RWPE2 (cell line): ENCODE data around the gene ST8SIA6.

ENCODE experiments used
- ATAC-seq: fragments of 200-7000 bp; cut with Tn5 transposase; 3 replicates; pipeline ENCODE4 v1.9.1; 2021; ENCODE audit warnings: low read depth
- DNase-seq: peaks from one replicate; pipeline ENCODE4 v3.0.0-alpha.2; 2020; ENCODE audit warnings: low spot score
- H3K27ac ChIP-seq: fragments of 450-650 bp; 2 replicates; pipeline ENCODE4 v1.5.1; 2017; ENCODE audit warnings: mild to moderate bottlenecking; ENCODE audit not compliant: poor library complexity, severe bottlenecking
- H3K27me3 ChIP-seq: fragments of 250-450 bp; sonication (Bioruptor Pico); 2 replicates; pipeline ENCODE4 v1.5.1; 2021; ENCODE audit warnings: mild to moderate bottlenecking, moderate library complexity; ENCODE audit not compliant: insufficient read depth, poor library complexity, severe bottlenecking
- H3K36me3 ChIP-seq: fragments of 250-450 bp; sonication (Bioruptor Pico); 2 replicates; pipeline ENCODE4 v1.5.1; 2020; ENCODE audit warnings: low read depth, mild to moderate bottlenecking, moderate library complexity
- H3K4me1 ChIP-seq: fragments of 250-450 bp; sonication (Bioruptor Pico); 2 replicates; pipeline ENCODE4 v1.5.1; 2021; ENCODE audit warnings: mild to moderate bottlenecking, moderate library complexity; ENCODE audit not compliant: insufficient read depth, poor library complexity, severe bottlenecking
- H3K4me3 ChIP-seq: fragments of 250-450 bp; sonication (Bioruptor Pico); 2 replicates; pipeline ENCODE4 v1.5.1; 2021; ENCODE audit warnings: mild to moderate bottlenecking, moderate library complexity; ENCODE audit not compliant: severe bottlenecking
- H3K9me3 ChIP-seq: fragments of 250-450 bp; sonication (Bioruptor Pico); 2 replicates; pipeline ENCODE4 v1.5.1; 2021; ENCODE audit warnings: mild to moderate bottlenecking, moderate library complexity; ENCODE audit not compliant: severe bottlenecking
- CTCF ChIP-seq: fragments of 450-650 bp; IDR thresholded peaks from one replicate; pipeline ENCODE4 v1.5.1; 2017; ENCODE audit warnings: mild to moderate bottlenecking, moderate library complexity; ENCODE audit not compliant: poor library complexity, severe bottlenecking

The ST8SIA6 gene

GRCh38 chr10:17366705-17367104 lies 87.7 kb downstream of the ST8SIA6 start:
- no peaks in the 10 kb centered on the region for H3K9me3 ChIP-seq
- no peaks in the 10 kb centered on the region for H3K36me3 ChIP-seq
- no peak for DNase-seq
- no peak overlapping the region for H3K4me3 ChIP-seq
- no peak for ATAC-seq
- H3K27ac ChIP-seq: no peak overlapping the region
- H3K4me1 ChIP-seq: no peaks in the 10 kb centered on the region
- no peaks in the 10 kb centered on the region for H3K27me3 ChIP-seq
- TF ChIP-seq CTCF: no peak

- H3K9me3 ChIP-seq: no peaks in the 10 kb centered on the region
- H3K27ac ChIP-seq: no peak overlapping the region
- TF ChIP-seq CTCF: no peak
- no peaks in the 10 kb centered on the region for H3K27me3 ChIP-seq
- no peaks in the 10 kb centered on the region for H3K36me3 ChIP-seq
- ATAC-seq: no peak
- DNase-seq: no peak
- no peak overlapping the region for H3K4me3 ChIP-seq
- H3K4me1 ChIP-seq: no peaks in the 10 kb centered on the region
Observed at GRCh38 chr10:17365402-17365801, 89.0 kb downstream of the ST8SIA6 start.

GRCh38 chr10:17358461-17358860 lies 95.9 kb downstream of the ST8SIA6 start:
- TF ChIP-seq CTCF: no peak
- Histone ChIP-seq H3K36me3 (no peaks in the 10 kb centered on the region), H3K27ac (no peak overlapping the region), H3K9me3 (no peaks in the 10 kb centered on the region), H3K4me3 (no peak overlapping the region), H3K27me3 (no peaks in the 10 kb centered on the region), H3K4me1 (peaks cover 16% of the 10 kb centered on the region)
- DNase-seq (no peak), ATAC-seq (no peak)

- H3K9me3 ChIP-seq: no peaks in the 10 kb centered on the region
- peaks cover 23% of the 10 kb centered on the region for H3K4me1 ChIP-seq
- no peak for ATAC-seq
- H3K27ac ChIP-seq: no peak overlapping the region
- H3K27me3 ChIP-seq: no peaks in the 10 kb centered on the region
- H3K4me3 ChIP-seq: no peak overlapping the region
- DNase-seq: no peak
- H3K36me3 ChIP-seq: no peaks in the 10 kb centered on the region
- no peak for TF ChIP-seq CTCF
Observed at GRCh38 chr10:17357781-17358180, 96.6 kb downstream of the ST8SIA6 start.

GRCh38 chr10:17356820-17357219 lies 97.6 kb downstream of the ST8SIA6 start:
- no peaks in the 10 kb centered on the region for H3K36me3 ChIP-seq
- DNase-seq (no peak), ATAC-seq (no peak)
- no peaks in the 10 kb centered on the region for H3K27me3 ChIP-seq
- H3K4me3 ChIP-seq: no peak overlapping the region
- H3K4me1 ChIP-seq: peaks cover 28% of the 10 kb centered on the region
- no peak for TF ChIP-seq CTCF
- H3K27ac ChIP-seq: no peak overlapping the region
- H3K9me3 ChIP-seq: no peaks in the 10 kb centered on the region
